IMR-90 (cell line): ENCODE measurements around the gene NEAT1. TPM values are rescaled to one million over a fixed set of nuclear protein-coding genes. Genes with fewer than 3 reads are reported as not detected.

Source experiments
- ATAC-seq: fragments of 200-7000 bp; cut with Tn5 transposase; 2 replicates; pipeline ENCODE4 v1.9.1; 2020; ENCODE audit warnings: low read depth, mild to moderate bottlenecking, moderate library complexity
- BruUV-seq: library from RNA; stranded (reverse); fragments of 400-500 nt; replicated peaks from 2 replicates; lab custom pipeline; 2021; lab: Mats Ljungman, UMichigan
- CTCF ChIA-PET: fragments of 300-600 bp; formaldehyde crosslinking; extraction: SDS; loops from one replicate; lab custom pipeline; 2021; ENCODE audit warnings: antibody characterized with exemption; lab: Yijun Ruan, JAX
- POLR2A ChIA-PET: fragments of 300-600 bp; sonication (Branson Sonifier 250); formaldehyde crosslinking; loops from one replicate; lab custom pipeline; 2022; ENCODE audit warnings: antibody characterized with exemption; ENCODE audit not compliant: unreplicated experiment; lab: Charles Lee
- DNase-seq: peaks from one replicate; pipeline ENCODE4 v3.0.0; 2013
- H2AFZ ChIP-seq: replicated peaks from 2 replicates; pipeline ENCODE3; 2013; ENCODE audit warnings: low read length, mild to moderate bottlenecking; ENCODE audit not compliant: poor library complexity
- H2AK5ac ChIP-seq: 2 replicates; pipeline ENCODE4 v1.6.1; 2013; ENCODE audit warnings: low read depth, low read length, inconsistent platforms
- H2AK9ac ChIP-seq: replicated peaks from 2 replicates; pipeline ENCODE3; 2013; ENCODE audit warnings: mild to moderate bottlenecking, low read depth, low read length, moderate library complexity; ENCODE audit not compliant: poor library complexity
- H2BK120ac ChIP-seq: 2 replicates; pipeline ENCODE4 v1.6.1; 2013; ENCODE audit warnings: low read depth, low read length, inconsistent platforms
- H2BK15ac ChIP-seq: 3 replicates; pipeline ENCODE4 v1.6.1; 2013; ENCODE audit warnings: low read depth, low read length, inconsistent platforms
- H2BK20ac ChIP-seq: 2 replicates; pipeline ENCODE4 v1.6.1; 2013; ENCODE audit warnings: low read depth, mild to moderate bottlenecking, inconsistent platforms, low read length, moderate library complexity
- H2BK5ac ChIP-seq: 2 replicates; pipeline ENCODE4 v1.6.1; 2013; ENCODE audit warnings: mild to moderate bottlenecking, low read depth, low read length, inconsistent platforms; ENCODE audit not compliant: poor library complexity, severe bottlenecking
- H3K14ac ChIP-seq: replicated peaks from 2 replicates; pipeline ENCODE4 v1.6.1; 2013; ENCODE audit warnings: low read depth, low read length, inconsistent platforms
- H3K18ac ChIP-seq: 2 replicates; pipeline ENCODE4 v1.6.1; 2013; ENCODE audit warnings: low read depth, low read length, control low read depth
- H3K23ac ChIP-seq: 2 replicates; pipeline ENCODE4 v1.6.1; 2013; ENCODE audit warnings: low read depth, low read length, inconsistent platforms
- H3K27ac ChIP-seq: 2 replicates; pipeline ENCODE4 v1.5.1; 2013; ENCODE audit warnings: mild to moderate bottlenecking, control low read depth, low read length; ENCODE audit not compliant: insufficient read depth
- H3K27me3 ChIP-seq: 2 replicates; pipeline ENCODE4 v1.6.1; 2013; ENCODE audit warnings: low read length; ENCODE audit not compliant: control insufficient read depth, insufficient read depth
- H3K36me3 ChIP-seq: 2 replicates; pipeline ENCODE4 v1.6.1; 2013; ENCODE audit warnings: low read length, mixed read lengths; ENCODE audit not compliant: control insufficient read depth, insufficient read depth
- H3K4ac ChIP-seq: 2 replicates; pipeline ENCODE4 v1.6.1; 2013; ENCODE audit warnings: low read depth, low read length, inconsistent platforms
- H3K4me1 ChIP-seq: 2 replicates; pipeline ENCODE4 v1.6.1; 2013; ENCODE audit warnings: low read length, mixed read lengths; ENCODE audit not compliant: control insufficient read depth, insufficient read depth
- H3K4me2 ChIP-seq: 2 replicates; pipeline ENCODE4 v1.6.1; 2013; ENCODE audit warnings: low read depth, mild to moderate bottlenecking, control low read depth, low read length, moderate library complexity
- H3K4me3 ChIP-seq: 2 replicates; pipeline ENCODE4 v1.5.1; 2013; ENCODE audit warnings: low read depth, mild to moderate bottlenecking, control low read depth, low read length, moderate library complexity; ENCODE audit not compliant: insufficient read depth
- H3K56ac ChIP-seq: 2 replicates; pipeline ENCODE4 v1.6.1; 2013; ENCODE audit warnings: low read length, inconsistent platforms; ENCODE audit not compliant: insufficient read depth; ENCODE audit errors: extremely low read depth
- H3K79me1 ChIP-seq, 2 experiments: 2 replicates each; pipeline ENCODE4 v1.6.1; 2013; ENCODE audit warnings: low read length in 2 of 2, inconsistent platforms in 1 of 2, low read depth in 1 of 2
- H3K9ac ChIP-seq: 2 replicates; pipeline ENCODE4 v1.6.1; 2013; ENCODE audit warnings: low read depth, low read length, control low read depth
- H3K9me1 ChIP-seq: 2 replicates; pipeline ENCODE4 v1.6.1; 2013; ENCODE audit warnings: low read length, inconsistent platforms; ENCODE audit not compliant: insufficient read depth
- H3K9me3 ChIP-seq: 2 replicates; pipeline ENCODE4 v1.6.1; 2013; ENCODE audit warnings: low read length; ENCODE audit not compliant: control insufficient read depth, insufficient read depth
- H4K20me1 ChIP-seq: 2 replicates; pipeline ENCODE4 v1.6.1; 2013; ENCODE audit warnings: low read length, inconsistent platforms; ENCODE audit not compliant: insufficient read depth
- H4K5ac ChIP-seq: 2 replicates; pipeline ENCODE4 v1.6.1; 2013; ENCODE audit warnings: mild to moderate bottlenecking, low read depth, low read length, control low read depth
- H4K8ac ChIP-seq, 2 experiments: 2 replicates each; pipeline ENCODE4 v1.6.1; 2013; ENCODE audit warnings: low read depth in 2 of 2, low read length in 2 of 2, control low read depth in 1 of 2, inconsistent platforms in 1 of 2
- H4K91ac ChIP-seq: 2 replicates; pipeline ENCODE4 v1.6.1; 2013; ENCODE audit warnings: low read depth, low read length, inconsistent platforms; ENCODE audit not compliant: insufficient read depth
- BHLHE40 ChIP-seq: fragments of 150-350 bp; IDR thresholded peaks from 2 replicates; pipeline ENCODE4 v1.6.1; 2016; ENCODE audit warnings: mild to moderate bottlenecking, low read depth, low read length
- CEBPB ChIP-seq: IDR thresholded peaks from 2 replicates; pipeline ENCODE4 v1.6.1; 2012; ENCODE audit warnings: low read depth, low read length, improper control_type of control experiment
- CHD1 ChIP-seq: IDR thresholded peaks from 2 replicates; pipeline ENCODE4 v1.6.1; 2012; ENCODE audit warnings: low read depth, low read length, improper control_type of control experiment
- FOS ChIP-seq: fragments of 150-350 bp; IDR thresholded peaks from 2 replicates; pipeline ENCODE4 v1.6.1; 2016; ENCODE audit warnings: low read depth, low read length
- MAFK ChIP-seq: IDR thresholded peaks from 2 replicates; pipeline ENCODE4 v1.6.1; 2012; ENCODE audit warnings: low read depth, low read length, improper control_type of control experiment
- MAZ ChIP-seq: IDR thresholded peaks from 2 replicates; pipeline ENCODE4 v1.6.1; 2012; ENCODE audit warnings: low read depth, mild to moderate bottlenecking, low read length, improper control_type of control experiment, moderate library complexity, borderline replicate concordance
- MXI1 ChIP-seq: IDR thresholded peaks from 2 replicates; pipeline ENCODE4 v1.6.1; 2012; ENCODE audit warnings: low read depth, mild to moderate bottlenecking, low read length, moderate library complexity, borderline replicate concordance
- NFE2L2 ChIP-seq: fragments of 150-350 bp; IDR thresholded peaks from 2 replicates; pipeline ENCODE4 v1.6.1; 2016; ENCODE audit warnings: low read depth, mild to moderate bottlenecking, low read length
- POLR2A ChIP-seq: IDR thresholded peaks from 2 replicates; pipeline ENCODE4 v1.6.1; 2012; ENCODE audit warnings: mild to moderate bottlenecking, low read depth, low read length
- RAD21 ChIP-seq: IDR thresholded peaks from 2 replicates; pipeline ENCODE4 v1.6.1; 2012; ENCODE audit warnings: low read length, improper control_type of control experiment
- RCOR1 ChIP-seq: IDR thresholded peaks from 2 replicates; pipeline ENCODE4 v1.6.1; 2012; ENCODE audit warnings: mild to moderate bottlenecking, low read length, improper control_type of control experiment; ENCODE audit not compliant: insufficient replicate concordance
- SMC3 ChIP-seq: fragments of 150-350 bp; IDR thresholded peaks from 2 replicates; pipeline ENCODE4 v1.6.1; 2016; ENCODE audit warnings: low read depth, mild to moderate bottlenecking, antibody characterized with exemption, low read length, moderate library complexity
- WGBS, 2 experiments: methylation state at CpG; one replicate each; pipeline versions ENCODE4 v1.1.5 to v1.1.7; 2013; ENCODE audit warnings: missing lambda C conversion rate in 2 of 2; ENCODE audit not compliant: insufficient read length in 1 of 2; ENCODE audit errors: extremely low coverage in 2 of 2; 5-methylcytosine and 5-hydroxymethylcytosine counted together
- dilution Hi-C: fragments of 300-500 bp; cut with HindIII; formaldehyde crosslinking; loops from one replicate; pipeline ENCODE4 v1.14.3; 2018; ENCODE audit warnings: low sequenced_read_pairs; ENCODE audit not compliant: unreplicated experiment
- in situ Hi-C: fragments of 300-500 bp; cut with MboI; formaldehyde crosslinking; loops from 3 replicates; pipeline ENCODE4 v1.14.3; 2019; ENCODE audit warnings: low sequenced_read_pairs, inconsistent platforms, mixed read lengths
- intact Hi-C: fragments of 100-400 bp; cut with micrococcal nuclease; formaldehyde crosslinking; loops from 2 replicates; pipeline ENCODE4 v1.10.0; 2022
- polyA plus RNA-seq, 3 experiments: library from polyadenylated mRNA; depleted of rRNA; stranded (reverse); fragments of >200 nt; gene quantifications; 2 replicates each; pipeline ENCODE4 v1.2.3, GENCODE V29; 2012; ENCODE audit warnings: low replicate concordance in 1 of 3
- total RNA-seq: library from RNA; depleted of rRNA; stranded (reverse); fragments of >200 nt; gene quantifications from 2 replicates; pipeline ENCODE4 v1.2.3, GENCODE V29; 2012
- TF ChIP-seq, protein P1 (sequence below): fragments of 150-350 bp; IDR thresholded peaks from 2 replicates; pipeline ENCODE4 v1.6.1; 2016; ENCODE audit warnings: low read depth, mild to moderate bottlenecking, low read length, moderate library complexity, borderline replicate concordance
- TF ChIP-seq, protein P2 (sequence below): conservative IDR thresholded peaks from 2 replicates; pipeline ENCODE4 v1.5.1; 2012; ENCODE audit warnings: mild to moderate bottlenecking, low read depth, low read length, improper control_type of control experiment
- TF ChIP-seq, protein P3 (sequence below): fragments of 150-350 bp; IDR thresholded peaks from 2 replicates; pipeline ENCODE4 v1.6.1; 2017; ENCODE audit warnings: mild to moderate bottlenecking, antibody characterized with exemption, low read length, low read depth

The NEAT1 gene
- total and polyA plus RNA-seq, 2 of the 4 experiments (the other 2 are of a cell fraction): 30.1 to 114 TPM

GRCh38 chr11:65432100-65432650 is 9.6 kb downstream of the NEAT1 start:
- Histone ChIP-seq H4K8ac (no peak overlapping the region), H3K4me1 (peaks cover 2% of the 10 kb centered on the region; the same call in 1 of the 2 replicates), H4K91ac (no peak overlapping the region), H3K9ac (no peak overlapping the region), H2BK5ac (no peak overlapping the region), H2BK15ac (no peak overlapping the region), H4K5ac (no peak overlapping the region), H3K36me3 (peaks cover 40% of the 10 kb centered on the region), H3K9me1 (no peaks in the 10 kb centered on the region; the same call in 1 of the 2 replicates), H2BK120ac (no peak overlapping the region), H3K9me3 (no peaks in the 10 kb centered on the region), H2BK20ac (no peak overlapping the region), H3K56ac (no peak overlapping the region), H3K27me3 (no peaks in the 10 kb centered on the region), H3K4me2 (0 out of 2 replicates have a peak overlapping the region, but pooled peaks have one; percentile 10), H3K79me1 (peaks cover 5 to 40% of the 10 kb centered on the region in 2 experiments; a peak in 3 of 4 replicates), H3K18ac (no peak overlapping the region), H2AK9ac (no peak overlapping the region), H3K27ac (no peak overlapping the region), H3K23ac (no peak overlapping the region), H2AFZ (no peak overlapping the region), H2AK5ac (no peak overlapping the region), H3K14ac (no peak overlapping the region), H3K4me3 (no peak overlapping the region), H4K20me1 (peaks cover 96% of the 10 kb centered on the region), H3K4ac (no peak overlapping the region)
- in situ Hi-C loops (no loop called here), dilution Hi-C loops (no loop called here), intact Hi-C loops (loop anchor here (5.0 kb wide), 1 partner anchor 80 kb away; no protein-coding TSS in a partner anchor)
- TF ChIP-seq, protein P1, sequence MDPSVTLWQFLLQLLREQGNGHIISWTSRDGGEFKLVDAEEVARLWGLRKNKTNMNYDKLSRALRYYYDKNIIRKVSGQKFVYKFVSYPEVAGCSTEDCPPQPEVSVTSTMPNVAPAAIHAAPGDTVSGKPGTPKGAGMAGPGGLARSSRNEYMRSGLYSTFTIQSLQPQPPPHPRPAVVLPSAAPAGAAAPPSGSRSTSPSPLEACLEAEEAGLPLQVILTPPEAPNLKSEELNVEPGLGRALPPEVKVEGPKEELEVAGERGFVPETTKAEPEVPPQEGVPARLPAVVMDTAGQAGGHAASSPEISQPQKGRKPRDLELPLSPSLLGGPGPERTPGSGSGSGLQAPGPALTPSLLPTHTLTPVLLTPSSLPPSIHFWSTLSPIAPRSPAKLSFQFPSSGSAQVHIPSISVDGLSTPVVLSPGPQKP: no peak
- TF ChIP-seq CEBPB: no peak
- no peak for TF ChIP-seq SMC3
- no peak for TF ChIP-seq FOS
- no peak for TF ChIP-seq MAFK
- TF ChIP-seq RAD21: no peak
- TF ChIP-seq, protein P2, sequence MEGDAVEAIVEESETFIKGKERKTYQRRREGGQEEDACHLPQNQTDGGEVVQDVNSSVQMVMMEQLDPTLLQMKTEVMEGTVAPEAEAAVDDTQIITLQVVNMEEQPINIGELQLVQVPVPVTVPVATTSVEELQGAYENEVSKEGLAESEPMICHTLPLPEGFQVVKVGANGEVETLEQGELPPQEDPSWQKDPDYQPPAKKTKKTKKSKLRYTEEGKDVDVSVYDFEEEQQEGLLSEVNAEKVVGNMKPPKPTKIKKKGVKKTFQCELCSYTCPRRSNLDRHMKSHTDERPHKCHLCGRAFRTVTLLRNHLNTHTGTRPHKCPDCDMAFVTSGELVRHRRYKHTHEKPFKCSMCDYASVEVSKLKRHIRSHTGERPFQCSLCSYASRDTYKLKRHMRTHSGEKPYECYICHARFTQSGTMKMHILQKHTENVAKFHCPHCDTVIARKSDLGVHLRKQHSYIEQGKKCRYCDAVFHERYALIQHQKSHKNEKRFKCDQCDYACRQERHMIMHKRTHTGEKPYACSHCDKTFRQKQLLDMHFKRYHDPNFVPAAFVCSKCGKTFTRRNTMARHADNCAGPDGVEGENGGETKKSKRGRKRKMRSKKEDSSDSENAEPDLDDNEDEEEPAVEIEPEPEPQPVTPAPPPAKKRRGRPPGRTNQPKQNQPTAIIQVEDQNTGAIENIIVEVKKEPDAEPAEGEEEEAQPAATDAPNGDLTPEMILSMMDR: no peak
- TF ChIP-seq BHLHE40: no peak
- TF ChIP-seq CHD1: no peak
- no peak for TF ChIP-seq POLR2A
- no peak for TF ChIP-seq MAZ
- no peak for TF ChIP-seq NFE2L2
- no peak for TF ChIP-seq RCOR1
- TF ChIP-seq MXI1: no peak
- TF ChIP-seq, protein P3, sequence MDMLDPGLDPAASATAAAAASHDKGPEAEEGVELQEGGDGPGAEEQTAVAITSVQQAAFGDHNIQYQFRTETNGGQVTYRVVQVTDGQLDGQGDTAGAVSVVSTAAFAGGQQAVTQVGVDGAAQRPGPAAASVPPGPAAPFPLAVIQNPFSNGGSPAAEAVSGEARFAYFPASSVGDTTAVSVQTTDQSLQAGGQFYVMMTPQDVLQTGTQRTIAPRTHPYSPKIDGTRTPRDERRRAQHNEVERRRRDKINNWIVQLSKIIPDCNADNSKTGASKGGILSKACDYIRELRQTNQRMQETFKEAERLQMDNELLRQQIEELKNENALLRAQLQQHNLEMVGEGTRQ: no peak
- no TSS peak for BruUV-seq
- POLR2A ChIA-PET: interaction anchor here (0.6 to 0.7 kb wide), 3 partner anchors 9 to 73 kb away, joined by 4 to 11 read pairs (median 6); partner anchors contain the start of gene NEAT1
- CTCF ChIA-PET: no interaction called here
- DNase-seq (peak; percentile 34), ATAC-seq (no peak)
- no CpG with 5 or more reads among the region's 2 CpGs for WGBS, 2 experiments
